GM12878 (cell line): Measurements from ENCODE around the gene LLPH. TPM values are rescaled to one million over a fixed set of nuclear protein-coding genes. Genes with fewer than 3 reads are reported as not detected.

ENCODE experiments used
- BCL3 ChIP-seq: IDR thresholded peaks from 2 replicates; pipeline ENCODE4 v1.6.1; 2011; ENCODE audit warnings: borderline replicate concordance, low read depth, mild to moderate bottlenecking, moderate library complexity, low read length; ENCODE audit not compliant: insufficient read depth, poor library complexity, severe bottlenecking
- ELK1 ChIP-seq: IDR thresholded peaks from 2 replicates; pipeline ENCODE4 v1.6.1; 2012; ENCODE audit warnings: low read depth, low read length, improper control_type of control experiment
- EZH2 ChIP-seq: IDR thresholded peaks from 2 replicates; pipeline ENCODE4 v1.6.1; 2012; ENCODE audit warnings: low read depth, mild to moderate bottlenecking, control low read depth, inconsistent platforms, low read length, borderline replicate concordance; ENCODE audit not compliant: control insufficient read depth
- FOXK2 ChIP-seq: fragments of 450-650 bp; IDR thresholded peaks from 2 replicates; pipeline ENCODE4 v1.6.1; 2017; ENCODE audit warnings: mild to moderate bottlenecking, moderate library complexity
- KAT2A ChIP-seq: conservative IDR thresholded peaks from 2 replicates; pipeline ENCODE4 v1.6.1; 2011; ENCODE audit warnings: low read depth, low read length; ENCODE audit not compliant: control insufficient read depth
- KLF5 ChIP-seq: fragments of 450-650 bp; IDR thresholded peaks from 2 replicates; pipeline ENCODE4 v1.6.1; 2014; ENCODE audit warnings: mild to moderate bottlenecking; ENCODE audit not compliant: partially characterized antibody
- MEF2A ChIP-seq: IDR thresholded peaks from 2 replicates; pipeline ENCODE4 v1.6.1; 2011; ENCODE audit warnings: low read depth, mild to moderate bottlenecking, low read length, moderate library complexity; ENCODE audit not compliant: insufficient read depth
- NKRF ChIP-seq: fragments of 450-650 bp; conservative IDR thresholded peaks from 2 replicates; pipeline ENCODE4 v1.6.1; 2017; ENCODE audit warnings: mild to moderate bottlenecking, moderate library complexity
- PRDM15 ChIP-seq: fragments of 450-650 bp; formaldehyde crosslinking; IDR thresholded peaks from 2 replicates; pipeline ENCODE4 v1.4.0; 2020; ENCODE audit warnings: mild to moderate bottlenecking, moderate library complexity
- RFX5 ChIP-seq: IDR thresholded peaks from 2 replicates; pipeline ENCODE4 v1.6.1; 2011; ENCODE audit warnings: low read depth, low read length, improper control_type of control experiment
- SMARCA5 ChIP-seq: fragments of 450-650 bp; IDR thresholded peaks from 2 replicates; pipeline ENCODE4 v1.6.1; 2017; ENCODE audit warnings: mild to moderate bottlenecking
- SRF ChIP-seq, 2 experiments: IDR thresholded peaks; 2 replicates each; pipeline ENCODE4 v1.6.1; 2011; ENCODE audit warnings: low read depth in 2 of 2, low read length in 2 of 2, mild to moderate bottlenecking in 1 of 2, moderate library complexity in 1 of 2
- STAT3 ChIP-seq: IDR thresholded peaks from 2 replicates; pipeline ENCODE4 v1.6.1; 2011; ENCODE audit warnings: low read depth, low read length, improper control_type of control experiment
- ZBTB4 ChIP-seq: fragments of 450-650 bp; formaldehyde crosslinking; IDR thresholded peaks from 2 replicates; pipeline ENCODE4 v1.4.0; 2022; ENCODE audit warnings: mild to moderate bottlenecking, moderate library complexity
- ZNF274 ChIP-seq: IDR thresholded peaks from one replicate; pipeline ENCODE4 v1.8.0; 2011; ENCODE audit not compliant: insufficient read length, insufficient read depth
- polyA plus RNA-seq, 11 experiments: library from polyadenylated mRNA; depleted of rRNA in 4 of 11; unstranded in 6 of 11; stranded (reverse) in 5 of 11; fragments of >200 nt; fragmentation: Nextera tagmentation in 4 of 11; fragmentation: Illumina TruSeq in 1 of 11; extraction: Ambion mirVana in 4 of 11; extraction: Trizol in 1 of 11; gene quantifications; 1 replicate in 1 of 11; 2 replicates in 10 of 11; pipeline versions ENCODE4 v1.2.1 to v1.2.3, GENCODE V29; 2011 to 2016; ENCODE audit warnings: inconsistent platforms in 2 of 11, missing spikeins in 2 of 11, low read depth in 1 of 11
- total RNA-seq, 4 experiments: library from RNA; depleted of rRNA in 3 of 4; stranded (reverse); fragments of >200 nt in 3 of 4; fragmentation: Illumina TruSeq in 1 of 4; extraction: Trizol in 1 of 4; gene quantifications; 2 replicates each; pipeline versions ENCODE4 v1.2.1 to v1.2.3, GENCODE V29; 2013 to 2021

Gene LLPH
- total and polyA plus RNA-seq, 10 of the 15 experiments (the other 5 are each of a cell fraction or from before 2014, with no cell fraction given), result 15.2 to 107 (median 70.4) TPM

GRCh38 chr12:66169221-66170170 lies 38.9 kb upstream of the LLPH start, which contains the start of gene TMBIM4 (continued):
- TF ChIP-seq NKRF (peak; percentile 52), RFX5 (no peak), EZH2 (no peak), ZNF274 (no peak), ZBTB4 (no peak), ELK1 (peak; percentile 83), KAT2A (no peak), PRDM15 (CRISPR knock-in tag) (no peak), KLF5 (peak; percentile 79), FOXK2 (peak; percentile 62; the same call in 1 of the 2 replicates), STAT3 (no peak), SMARCA5 (peak; percentile 74), BCL3 (peak; percentile 12), MEF2A (no peak), SRF (IDR thresholded peaks at IDR 0.05; ENCODE audit: low read depth in 2 of 2, low read length in 2 of 2) (peak; percentile 78 to 98)
